ENCODE data around the gene EIF4G3.

- no peak for TF ChIP-seq CTCF (IDR thresholded peaks at IDR 0.05; ENCODE audit: low read depth, low read length, poor library complexity, severe bottlenecking)
- TF ChIP-seq EZH2phosphoT487 (IDR thresholded peaks at IDR 0.05; ENCODE audit: borderline replicate concordance, low read length) = no peak
Measured at GRCh38 chr1:21037091-21037490, 139.6 kb downstream of the EIF4G3 start.
